Activated CD8-positive, alpha-beta memory T cell treated with anti-CD3 and anti-CD28 coated beads for 36 hours (primary cell): ENCODE data around the gene TRIM50. TPM values are rescaled to one million over a fixed set of nuclear protein-coding genes. Genes with fewer than 3 reads are reported as not detected.
"Not testable (repeated sequence)": the region's sequence is repeated elsewhere in the genome, so short reads cannot be mapped to it uniquely, and the experiment has no call there.

ENCODE experiments used
- CTCF ChIA-PET: fragments of 350-600 bp; sonication (Branson Sonifier 250); formaldehyde crosslinking; loops from one replicate; lab custom pipeline; 2021; ENCODE audit warnings: antibody characterized with exemption; lab: Charles Lee
- POLR2A ChIA-PET: fragments of 350-600 bp; sonication (Branson Sonifier 250); formaldehyde crosslinking; loops from one replicate; lab custom pipeline; 2021; ENCODE audit warnings: antibody characterized with exemption; lab: Charles Lee
- total RNA-seq, 2 experiments: library from RNA; stranded (reverse); gene quantifications; one replicate each; pipeline ENCODE4 v1.2.3, GENCODE V29; 2021

The TRIM50 gene
- total RNA-seq, 2 experiments from 2014 or later, result not detected

DNA sequence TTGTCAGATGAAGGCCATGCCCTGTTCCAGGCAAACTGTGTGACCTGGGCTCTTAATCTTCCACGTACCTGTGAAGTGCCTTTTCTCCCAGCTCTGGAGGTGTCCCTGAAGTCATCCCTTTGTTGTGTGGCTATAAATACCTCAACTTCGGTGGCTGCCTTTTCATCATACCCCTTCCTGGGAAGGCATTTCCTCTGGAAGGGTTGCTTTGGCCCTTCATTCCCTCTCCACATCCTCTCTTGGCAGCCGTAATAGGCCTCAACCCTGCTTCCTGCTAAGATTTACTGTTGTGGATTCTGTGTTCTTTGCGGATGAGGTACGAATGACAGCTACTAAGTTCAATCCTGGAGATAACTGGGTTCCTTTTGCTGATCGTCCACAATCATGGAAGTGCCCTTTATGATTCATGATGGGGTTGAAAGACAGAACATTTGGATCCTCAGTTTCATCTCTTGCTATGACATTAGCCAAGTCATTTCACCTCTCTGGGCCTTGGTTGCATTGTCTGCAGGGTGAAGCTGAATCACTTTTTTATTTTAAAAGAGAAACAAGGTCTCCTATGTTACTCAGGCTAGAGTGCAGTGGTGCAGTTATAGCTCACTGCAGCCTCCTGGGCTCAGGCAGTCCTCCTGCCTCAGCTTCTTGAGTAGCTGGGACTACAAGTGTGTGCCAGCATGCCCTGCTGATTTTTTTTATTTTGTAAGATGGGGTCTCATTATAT is 23.7 kb upstream of the TRIM50 start:
- CTCF ChIA-PET, result no interaction called here
- POLR2A ChIA-PET, result no interaction called here

DNA sequence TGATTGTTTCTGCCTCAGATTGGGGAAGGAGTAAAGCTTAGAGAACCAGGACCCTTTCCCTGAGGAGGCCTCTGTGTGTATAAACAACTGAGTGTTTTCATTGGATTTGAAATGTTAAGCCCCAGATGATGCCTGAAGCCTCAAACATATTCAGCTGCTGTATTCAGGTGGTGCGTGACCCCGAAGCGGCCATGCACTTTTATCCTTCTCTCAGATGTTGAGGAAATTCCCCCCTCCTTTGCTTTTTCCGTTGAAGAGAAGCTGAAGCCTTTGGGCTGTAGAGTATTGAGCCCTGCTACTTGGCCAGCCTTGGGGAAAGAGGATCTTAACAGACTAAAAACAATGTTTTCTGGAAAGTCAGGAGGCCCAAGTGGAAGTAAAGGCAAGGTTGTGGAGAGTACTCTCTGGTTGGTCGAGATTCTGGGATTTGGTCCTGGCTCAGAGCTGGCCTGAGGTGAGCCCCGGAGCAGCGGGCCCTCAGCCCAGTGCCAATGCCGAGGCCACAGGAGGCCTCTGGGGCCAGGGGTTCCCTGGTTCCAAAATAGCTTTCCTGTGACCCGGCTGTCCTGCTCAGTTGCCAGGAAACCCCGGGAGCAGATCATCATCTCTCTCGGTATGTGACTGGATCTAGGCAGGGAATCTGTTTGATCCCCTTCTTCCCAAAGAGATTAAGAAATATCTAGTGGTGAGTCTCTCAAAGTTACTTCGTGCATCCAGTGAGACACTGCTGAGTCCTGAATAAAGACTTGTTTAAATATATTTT is 22.6 kb upstream of the TRIM50 start:
- CTCF ChIA-PET, result no interaction called here
- POLR2A ChIA-PET, result no interaction called here

DNA sequence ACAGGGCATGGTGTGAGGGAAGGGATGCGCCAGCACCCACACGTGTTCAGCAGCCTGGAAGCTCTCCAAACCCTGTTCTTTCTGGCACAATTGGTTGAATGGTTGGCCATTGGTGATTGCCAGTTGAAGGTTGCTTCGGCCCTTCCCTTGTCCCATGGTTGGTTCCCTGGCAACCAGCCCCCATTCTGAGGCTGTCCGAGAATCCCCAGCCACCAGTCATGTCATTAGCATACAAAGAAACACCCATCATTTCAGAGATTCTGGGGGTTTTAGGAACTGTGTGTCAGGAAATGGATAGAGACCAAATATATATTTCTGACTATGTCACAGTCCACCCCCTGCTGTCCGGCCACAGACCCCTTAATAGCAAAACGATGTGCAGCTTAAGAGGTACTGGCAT is 21.9 kb upstream of the TRIM50 start:
- CTCF ChIA-PET, result no interaction called here
- POLR2A ChIA-PET, result no interaction called here

DNA sequence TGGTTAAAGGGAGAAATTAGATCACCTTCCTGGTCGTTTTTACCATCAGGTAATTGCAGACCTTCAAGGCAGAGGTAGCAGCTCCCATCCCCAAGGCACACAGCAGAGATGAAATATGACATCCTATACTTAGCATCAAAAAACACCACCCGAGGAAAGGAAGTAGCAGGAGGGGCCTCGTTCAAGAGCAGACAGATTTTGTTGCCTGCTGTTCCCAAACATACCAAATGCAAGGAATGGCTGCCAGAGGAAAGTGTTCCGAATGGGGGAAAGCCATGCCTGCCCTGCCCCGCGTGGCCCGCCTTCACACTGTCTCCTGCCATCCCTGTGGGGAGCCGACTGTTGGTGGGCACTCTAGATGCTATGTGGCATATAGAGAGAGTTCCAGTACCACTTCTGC is 18.1 kb upstream of the TRIM50 start:
- ChIA-PET POLR2A (no interaction called here), CTCF (no interaction called here)

DNA sequence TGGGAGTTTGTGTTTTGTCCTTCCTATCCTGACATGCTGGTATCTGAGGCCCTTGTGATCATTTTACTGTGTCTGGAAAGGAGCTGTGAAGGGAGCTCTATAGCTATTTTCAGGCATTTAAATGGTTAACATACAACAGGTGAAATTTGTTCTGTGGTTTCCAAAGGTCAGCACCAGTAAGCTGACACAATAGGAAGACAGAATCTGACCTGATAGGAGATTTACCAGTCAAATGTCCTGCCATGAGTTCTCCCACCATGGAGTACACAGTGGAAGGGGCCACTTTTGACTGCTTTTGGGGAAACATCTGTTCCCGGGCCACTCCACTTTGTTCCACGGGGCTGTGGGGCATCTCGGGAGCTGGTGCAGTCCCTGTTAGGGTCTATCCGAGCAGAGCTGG is 17.7 kb upstream of the TRIM50 start:
- ChIA-PET POLR2A (no interaction called here), CTCF (no interaction called here)

DNA sequence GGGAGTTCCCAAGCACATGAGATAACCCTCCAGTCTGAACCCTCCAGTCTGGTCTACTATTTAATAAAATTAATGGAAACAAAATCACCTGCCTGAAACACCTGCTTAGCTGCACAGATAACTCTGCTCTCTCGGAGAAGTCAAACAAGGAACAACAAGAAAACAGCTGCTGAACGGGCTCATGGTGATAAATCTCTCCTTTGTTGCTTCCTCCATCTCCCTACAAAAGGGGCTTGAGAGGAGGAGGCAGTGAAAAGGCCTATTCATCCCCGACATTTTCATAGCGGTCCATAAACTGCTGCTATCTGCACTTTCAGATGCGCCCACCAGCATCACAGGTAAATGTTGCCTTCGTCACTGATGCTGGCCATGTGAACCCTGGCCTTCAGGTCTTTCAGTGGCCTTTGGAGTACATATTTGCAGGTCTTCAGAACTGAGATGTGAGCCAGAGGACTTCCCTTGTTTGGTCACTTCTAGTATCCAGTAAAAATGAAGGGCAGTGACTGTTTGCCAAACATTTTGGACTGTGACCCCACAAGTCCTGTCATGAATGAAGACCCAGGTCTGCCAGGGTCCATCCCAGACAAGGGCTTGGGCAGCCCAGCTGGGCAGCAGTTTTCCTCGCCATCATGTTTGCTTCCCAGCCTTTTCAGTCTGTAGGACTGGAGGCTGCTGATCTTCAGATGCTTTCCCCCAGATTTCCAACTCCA is 15.9 kb upstream of the TRIM50 start:
- CTCF ChIA-PET, result no interaction called here
- POLR2A ChIA-PET, result no interaction called here

DNA sequence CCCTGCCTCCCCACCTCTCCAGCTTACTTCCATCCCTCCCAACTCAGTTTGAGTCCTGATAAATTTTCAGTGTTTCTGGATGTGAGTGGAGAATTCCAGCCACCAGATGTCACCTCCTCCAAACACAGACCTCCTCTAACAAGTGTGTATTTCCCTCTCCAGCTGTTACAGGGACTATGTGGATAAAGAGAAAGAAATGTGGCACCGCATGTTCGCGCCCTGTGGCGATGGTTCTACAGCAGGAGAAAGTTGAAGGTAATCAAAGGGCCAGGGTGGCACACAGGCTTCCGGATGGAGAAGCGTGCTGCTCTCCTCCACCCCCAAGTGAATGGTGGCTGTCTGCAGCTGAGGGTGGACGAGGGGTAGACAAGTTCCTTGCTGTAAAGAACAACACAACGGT is 14.8 kb upstream of the TRIM50 start:
- POLR2A ChIA-PET, result no interaction called here
- CTCF ChIA-PET, result interaction anchor here (0.6 kb wide), 1 partner anchor 25 kb away, joined by 5 read pairs; no protein-coding TSS in a partner anchor

DNA sequence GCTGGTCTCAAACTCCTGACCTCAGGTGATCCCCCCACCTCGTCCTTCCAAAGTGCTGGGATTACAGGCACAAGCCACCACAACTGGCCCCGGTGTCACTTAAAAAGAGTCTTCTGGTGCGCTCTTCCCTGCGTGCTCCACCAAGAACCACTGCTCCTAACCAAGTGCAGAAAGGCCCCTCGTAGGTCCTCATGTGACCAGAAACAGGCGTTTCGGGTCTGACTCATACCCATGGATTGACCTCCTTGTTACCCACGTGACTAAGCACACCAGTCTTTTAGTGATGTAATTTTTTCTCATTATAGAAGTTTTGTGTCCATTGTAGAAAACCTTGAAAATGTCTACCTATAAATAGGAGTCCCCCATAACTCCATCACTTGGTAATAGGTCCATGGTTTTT is 14.0 kb upstream of the TRIM50 start:
- ChIA-PET CTCF (interaction anchor here (0.6 kb wide), 1 partner anchor 24 kb away, joined by 5 read pairs; no protein-coding TSS in a partner anchor), POLR2A (no interaction called here)

DNA sequence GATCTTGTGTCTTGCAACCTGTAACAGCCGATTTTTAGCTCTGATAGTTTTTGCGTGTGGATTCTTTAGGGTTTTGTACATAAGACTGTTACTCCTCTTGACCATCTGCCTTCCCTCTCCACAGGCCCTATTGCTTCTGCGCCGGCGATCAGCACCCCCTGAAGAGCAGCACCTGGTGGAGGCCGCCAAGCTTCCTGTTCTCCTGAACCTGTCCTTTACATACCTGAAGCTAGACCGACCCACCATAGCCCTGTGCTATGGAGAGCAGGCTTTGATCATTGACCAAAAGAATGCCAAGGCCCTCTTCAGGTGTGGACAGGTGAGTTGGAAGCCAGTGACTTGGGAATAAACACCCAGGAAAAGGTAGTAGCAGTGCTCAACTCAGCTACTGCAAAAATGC is 12.6 kb upstream of the TRIM50 start:
- POLR2A ChIA-PET, result interaction anchor here (0.6 kb wide), 1 partner anchor 31 kb away, joined by 3 read pairs; no protein-coding TSS in a partner anchor
- CTCF ChIA-PET, result no interaction called here

DNA sequence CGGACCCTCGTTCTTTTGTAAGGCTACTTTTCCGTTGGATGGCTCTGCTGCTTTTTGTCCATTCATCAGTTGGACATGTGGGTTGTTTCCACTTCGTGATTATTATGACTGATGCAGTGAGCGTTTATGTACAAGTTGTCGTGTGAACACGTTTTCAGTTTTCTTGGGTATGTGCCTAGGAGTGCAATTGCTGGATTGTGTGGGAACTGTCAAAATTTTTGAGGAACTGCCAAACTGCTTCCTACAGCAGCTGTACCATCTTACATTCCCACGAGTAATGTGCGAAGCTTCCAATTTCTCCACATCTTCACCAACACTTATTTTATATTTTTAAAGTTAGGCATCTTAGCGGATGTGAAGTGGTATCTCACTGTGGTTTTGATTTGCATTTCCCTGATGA is 10.4 kb upstream of the TRIM50 start:
- ChIA-PET POLR2A (no interaction called here), CTCF (no interaction called here)

DNA sequence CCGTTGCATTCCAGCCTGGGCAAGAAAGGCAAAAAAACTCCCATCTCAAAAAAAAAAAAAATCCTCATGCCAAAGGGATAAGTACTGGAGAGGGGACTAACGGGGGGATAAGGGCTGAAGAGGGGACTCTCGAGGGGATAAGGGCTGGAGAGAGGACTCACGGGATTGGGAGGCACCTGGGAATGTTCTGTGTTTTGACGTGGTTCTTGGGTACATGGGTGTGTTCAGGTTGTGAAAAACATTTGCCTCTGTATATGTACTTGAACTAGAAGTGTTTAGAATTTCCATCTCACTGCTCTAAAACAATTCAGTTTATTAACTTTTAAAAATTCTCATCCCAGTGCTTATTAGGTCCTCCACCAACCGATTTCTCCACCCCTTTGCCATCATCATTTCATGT is 4.6 kb upstream of the TRIM50 start:
- CTCF ChIA-PET, result no interaction called here
- POLR2A ChIA-PET, result no interaction called here

DNA sequence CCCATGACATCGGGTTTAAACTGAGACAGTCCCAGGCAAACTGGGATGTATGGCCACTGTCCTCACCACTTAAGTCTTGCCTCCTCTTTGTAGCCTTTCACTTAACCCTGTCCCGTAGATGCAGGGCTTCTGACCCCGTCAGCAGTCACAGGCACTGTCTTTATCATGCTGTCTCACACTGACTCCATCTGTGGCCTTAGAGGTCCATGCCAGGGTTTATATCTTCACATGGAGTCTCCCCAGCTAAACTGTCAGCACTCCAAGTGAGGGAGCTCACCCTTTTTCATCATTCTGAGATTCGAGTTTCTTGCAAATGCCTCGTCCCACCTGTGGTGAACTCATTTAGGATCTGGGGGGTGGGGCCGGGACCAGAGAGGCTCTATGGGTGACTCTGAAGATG is 2.9 kb upstream of the TRIM50 start:
- CTCF ChIA-PET, result no interaction called here
- POLR2A ChIA-PET, result no interaction called here

DNA sequence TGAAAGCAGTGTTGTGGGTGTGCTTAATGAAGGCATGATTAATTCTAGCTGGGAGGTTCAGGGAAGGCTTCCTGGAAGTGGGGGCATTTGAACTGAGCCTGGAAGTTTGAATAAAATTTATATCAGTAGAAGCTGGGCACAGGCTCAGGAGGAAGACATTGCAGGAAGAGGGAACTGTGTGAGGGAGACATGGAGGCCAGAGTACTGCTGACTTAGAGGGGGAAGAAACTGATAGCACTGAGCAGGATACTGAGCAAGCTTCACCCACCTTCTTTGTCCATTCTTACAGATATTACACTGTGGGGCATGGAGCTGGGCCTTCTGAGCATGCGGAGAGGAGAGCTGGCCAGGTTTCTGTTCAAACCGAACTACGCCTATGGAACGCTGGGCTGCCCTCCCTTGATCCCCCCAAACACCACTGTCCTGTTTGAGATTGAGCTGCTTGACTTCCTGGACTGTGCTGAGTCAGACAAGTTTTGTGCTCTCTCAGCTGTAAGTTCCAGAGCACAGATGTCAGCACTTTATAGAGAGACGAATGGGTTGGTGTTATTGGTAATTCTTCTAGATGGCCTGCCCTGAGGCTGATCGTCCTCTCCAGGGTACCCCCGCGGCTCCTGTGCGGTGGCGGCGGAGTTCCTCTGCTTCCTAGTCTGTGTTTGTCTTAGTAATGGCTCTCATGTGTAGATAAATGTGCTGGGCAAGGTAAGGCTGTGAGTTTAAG is 2.1 kb upstream of the TRIM50 start:
- POLR2A ChIA-PET, result no interaction called here
- CTCF ChIA-PET, result no interaction called here

DNA sequence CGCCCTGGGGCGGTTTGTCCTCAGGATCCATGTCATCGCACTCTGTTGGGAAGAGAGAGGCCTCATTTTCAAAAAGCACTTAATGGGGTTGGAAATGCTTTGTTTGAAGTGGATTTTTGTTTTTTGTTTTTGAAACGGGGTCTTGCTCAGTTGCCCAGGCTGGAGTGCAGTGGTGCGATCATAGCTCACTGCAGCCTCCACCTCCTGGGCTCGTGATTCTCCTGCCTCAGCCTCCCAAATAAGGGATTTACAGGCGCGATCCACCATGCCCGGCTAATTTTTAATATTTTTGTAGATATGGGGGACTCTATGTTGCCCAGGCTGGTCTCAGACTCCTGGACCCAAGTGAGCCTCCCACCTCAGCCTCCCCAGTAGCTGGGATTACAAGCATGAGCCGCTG is 814 bp upstream of the TRIM50 start:
- ChIA-PET POLR2A (no interaction called here), CTCF (no interaction called here)

DNA sequence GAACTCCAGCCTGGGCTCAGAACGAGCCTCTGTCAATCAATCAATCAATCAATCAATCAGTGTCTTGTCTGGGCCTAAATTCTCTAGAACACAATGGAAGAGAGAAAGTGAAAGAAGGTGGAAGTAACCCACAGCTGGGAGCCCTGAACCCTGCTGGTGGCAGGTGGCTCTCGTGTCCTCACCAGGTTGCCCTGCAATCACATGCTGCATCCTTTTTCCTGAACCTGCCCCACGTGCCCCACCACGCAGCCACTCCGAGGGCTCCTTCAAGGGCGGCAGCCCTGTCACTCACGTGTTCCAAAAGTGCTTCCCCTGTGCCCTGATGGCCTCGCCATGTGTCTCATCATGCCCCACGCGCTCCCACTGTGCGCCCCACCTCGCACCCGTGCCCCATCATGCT is 433 bp downstream of the TRIM50 start:
- POLR2A ChIA-PET, result not testable (repeated sequence)
- CTCF ChIA-PET, result interaction anchor here (0.7 to 1.2 kb wide), 2 partner anchors 125 to 279 kb away, joined by 3 to 4 read pairs; no protein-coding TSS in a partner anchor

DNA sequence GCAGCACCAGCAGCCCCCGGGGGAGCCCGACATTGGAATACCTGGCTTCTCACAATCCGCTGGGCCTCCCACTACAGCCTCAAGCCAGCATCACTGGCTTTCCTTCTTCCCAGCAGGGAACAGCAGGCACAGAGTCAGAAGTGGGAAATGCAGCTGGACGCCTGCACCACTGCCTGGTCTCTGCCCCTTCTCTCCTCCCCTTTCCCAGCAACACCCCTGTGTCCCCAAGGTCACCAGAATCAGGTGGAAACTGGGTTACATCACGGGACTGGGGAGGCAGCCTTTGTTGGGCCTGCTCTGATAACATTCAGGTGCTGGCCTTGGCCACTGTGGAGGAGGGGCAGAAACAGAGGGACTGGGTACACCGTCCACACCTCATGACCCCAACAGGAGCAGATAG is 2.5 kb downstream of the TRIM50 start:
- POLR2A ChIA-PET, result not testable (repeated sequence)
- CTCF ChIA-PET, result interaction anchor here (1.4 to 2.0 kb wide), 2 partner anchors 9 to 127 kb away, joined by 3 to 11 read pairs; no protein-coding TSS in a partner anchor

DNA sequence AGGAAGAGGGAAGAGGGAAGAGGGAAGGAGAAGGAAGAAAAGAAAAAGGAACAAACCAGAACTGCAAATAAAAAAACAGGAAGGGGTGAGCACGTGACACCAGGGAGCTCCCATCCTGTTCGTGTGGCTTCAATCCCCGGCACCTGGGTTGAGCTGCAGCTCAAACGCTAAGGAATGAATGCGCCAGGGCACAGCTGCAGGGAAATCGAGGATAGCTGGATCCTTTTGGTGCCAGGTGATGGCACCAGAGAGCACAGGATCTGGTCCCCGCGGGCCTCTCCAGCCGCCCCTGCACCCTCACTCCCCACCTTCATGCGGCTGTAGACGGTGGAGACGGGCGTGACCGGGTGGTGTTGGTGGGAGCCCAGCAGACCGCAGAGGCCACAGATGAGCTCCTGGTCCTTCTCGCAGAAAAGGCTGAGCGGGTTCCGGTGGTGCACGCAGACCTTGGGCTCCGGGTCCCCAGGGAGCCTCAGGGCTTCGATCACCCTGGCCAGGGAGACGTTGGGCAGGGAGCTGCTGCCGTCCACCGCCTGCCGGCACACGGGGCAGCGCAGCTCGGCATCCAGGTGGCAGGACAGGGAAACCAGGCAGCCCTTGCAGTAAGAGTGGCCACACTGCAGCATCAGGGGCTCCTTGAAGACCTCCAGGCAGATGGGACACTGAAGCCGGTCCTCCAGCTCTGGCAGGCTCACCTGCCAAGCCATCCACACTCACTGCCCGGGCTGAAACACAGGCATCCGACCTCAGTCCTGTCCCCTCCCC is 3.6 kb downstream of the TRIM50 start:
- POLR2A ChIA-PET, result not testable (repeated sequence)
- CTCF ChIA-PET, result interaction anchor here (1.0 to 2.0 kb wide), 4 partner anchors 13 to 128 kb away, joined by 3 to 11 read pairs (median 4); no protein-coding TSS in a partner anchor

DNA sequence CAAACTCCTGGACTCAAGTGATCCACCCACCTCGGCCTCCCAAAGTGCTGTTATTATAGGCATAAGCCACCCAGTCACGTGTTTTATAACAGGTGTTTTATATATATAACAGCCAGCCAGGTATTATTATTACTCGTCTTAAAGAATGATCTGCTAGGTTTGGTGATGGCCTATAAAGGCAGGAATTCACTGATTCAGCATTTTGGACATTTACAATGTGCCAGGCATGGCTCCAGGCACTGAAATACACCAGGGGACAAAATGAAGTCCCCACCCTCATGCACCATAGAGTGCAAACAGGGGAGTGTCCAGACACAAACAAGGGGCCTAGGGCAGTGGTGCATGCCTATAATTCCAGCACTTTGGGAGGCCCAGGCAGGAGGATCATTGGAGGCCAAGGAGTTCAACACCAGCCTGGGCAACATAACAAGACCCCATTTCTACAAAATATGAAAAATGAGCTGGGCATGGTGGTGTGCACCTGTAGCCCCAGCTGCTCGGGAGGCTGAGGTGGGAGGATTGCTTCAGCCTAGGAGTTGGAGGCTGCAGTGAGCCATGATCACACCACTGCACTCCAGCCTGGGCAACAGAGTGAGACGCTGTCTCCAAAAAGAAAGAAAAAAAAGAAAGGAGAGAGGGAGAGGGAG is 4.3 kb downstream of the TRIM50 start:
- CTCF ChIA-PET, result interaction anchor here (1.0 to 2.0 kb wide), 4 partner anchors 12 to 128 kb away, joined by 3 to 11 read pairs (median 4); no protein-coding TSS in a partner anchor
- POLR2A ChIA-PET, result not testable (repeated sequence)
